Measurements from ENCODE around the gene DHX15.

DNA sequence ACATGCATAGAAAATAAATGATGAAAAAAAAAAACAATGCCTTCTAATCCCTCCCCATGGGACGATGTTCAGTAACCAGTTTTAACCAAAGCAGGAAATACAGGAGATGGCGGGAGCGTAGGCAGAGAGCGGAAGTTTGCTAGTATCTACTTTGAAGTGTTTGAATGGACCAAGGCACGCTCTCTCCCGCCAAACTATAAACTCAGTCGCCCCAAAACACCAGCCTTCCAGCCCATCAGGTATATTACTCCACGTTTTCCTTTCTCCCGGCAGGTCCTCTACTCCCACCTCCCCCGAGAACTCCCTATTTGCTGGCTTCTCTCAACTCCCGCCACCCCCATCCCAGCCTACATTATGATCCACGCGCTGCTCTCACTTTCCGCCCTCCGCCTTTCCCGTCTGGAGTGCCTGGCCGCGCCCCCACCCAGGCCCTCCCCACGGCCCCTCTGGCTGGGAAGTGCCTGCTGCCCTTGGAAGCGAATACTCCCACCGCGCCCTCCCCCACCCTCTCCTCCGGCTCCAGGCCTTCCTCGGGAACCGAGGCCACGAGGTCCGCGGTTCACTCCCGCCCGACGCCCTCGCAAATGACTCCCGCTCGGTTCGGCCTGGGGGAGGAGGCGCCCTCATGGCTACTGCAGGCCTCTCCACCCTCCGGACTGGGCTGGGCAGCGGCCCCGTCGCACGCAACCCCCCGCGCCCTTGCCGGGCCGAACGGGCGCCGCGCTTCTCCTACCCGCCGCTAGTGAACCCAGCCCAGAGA lies 723 bp downstream of the DHX15 start:
- TF ChIP-seq, protein P1, sequence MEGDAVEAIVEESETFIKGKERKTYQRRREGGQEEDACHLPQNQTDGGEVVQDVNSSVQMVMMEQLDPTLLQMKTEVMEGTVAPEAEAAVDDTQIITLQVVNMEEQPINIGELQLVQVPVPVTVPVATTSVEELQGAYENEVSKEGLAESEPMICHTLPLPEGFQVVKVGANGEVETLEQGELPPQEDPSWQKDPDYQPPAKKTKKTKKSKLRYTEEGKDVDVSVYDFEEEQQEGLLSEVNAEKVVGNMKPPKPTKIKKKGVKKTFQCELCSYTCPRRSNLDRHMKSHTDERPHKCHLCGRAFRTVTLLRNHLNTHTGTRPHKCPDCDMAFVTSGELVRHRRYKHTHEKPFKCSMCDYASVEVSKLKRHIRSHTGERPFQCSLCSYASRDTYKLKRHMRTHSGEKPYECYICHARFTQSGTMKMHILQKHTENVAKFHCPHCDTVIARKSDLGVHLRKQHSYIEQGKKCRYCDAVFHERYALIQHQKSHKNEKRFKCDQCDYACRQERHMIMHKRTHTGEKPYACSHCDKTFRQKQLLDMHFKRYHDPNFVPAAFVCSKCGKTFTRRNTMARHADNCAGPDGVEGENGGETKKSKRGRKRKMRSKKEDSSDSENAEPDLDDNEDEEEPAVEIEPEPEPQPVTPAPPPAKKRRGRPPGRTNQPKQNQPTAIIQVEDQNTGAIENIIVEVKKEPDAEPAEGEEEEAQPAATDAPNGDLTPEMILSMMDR (IDR thresholded peaks at IDR 0.05): no peak
- no peak for TF ChIP-seq POLR2A (IDR thresholded peaks at IDR 0.05)

Measured in testis (tissue), 2 donors.